ENCODE measurements around the gene NAIF1. TPM values are rescaled to one million over a fixed set of nuclear protein-coding genes. Genes with fewer than 3 reads are reported as not detected.

The NAIF1 gene
- total and polyA plus RNA-seq, 9 donors = 7.4 to 10.0 (median 8.4) TPM

DNA sequence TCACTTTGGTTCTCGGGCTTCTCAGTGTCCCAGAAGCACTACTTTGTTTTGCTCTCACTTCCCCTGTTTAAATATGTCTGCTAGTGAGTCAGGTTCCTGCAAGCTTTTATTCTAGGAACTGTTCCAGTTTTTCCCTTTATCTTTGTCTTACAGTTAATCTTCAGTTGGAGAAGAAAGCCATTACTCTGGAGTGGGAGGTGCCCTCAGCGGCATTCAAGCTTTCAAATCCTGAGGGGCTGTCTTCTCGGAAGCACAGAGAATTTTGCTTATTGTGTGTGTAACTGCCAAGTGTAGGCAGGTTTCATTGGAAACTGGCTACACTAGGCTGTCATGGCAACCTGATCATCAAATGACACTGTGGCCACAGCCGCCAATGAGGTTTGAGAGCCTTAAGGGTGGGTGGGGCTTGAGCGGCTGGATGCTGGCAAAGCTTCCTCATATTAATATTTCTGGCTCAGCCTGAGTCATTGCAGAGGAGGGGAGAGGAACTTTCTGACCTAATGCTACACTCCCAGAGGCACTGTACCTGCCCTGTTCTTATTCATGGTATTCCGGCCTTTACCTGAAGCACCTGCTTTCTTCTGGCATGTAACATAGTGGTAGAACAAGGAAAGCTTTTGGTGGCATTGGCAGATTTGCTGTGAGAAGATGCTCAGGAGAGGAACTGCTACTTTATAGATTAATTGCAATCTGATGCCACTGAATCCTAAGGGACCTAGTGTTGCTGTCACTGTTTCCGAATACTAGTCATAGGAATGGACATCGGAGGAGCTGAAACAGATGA, 27.2 kb upstream of the NAIF1 start:
- peak; percentile 99 for DNase-seq
- Histone ChIP-seq H3K27me3 (ENCODE audit: control insufficient read depth, insufficient read depth, low read length) (no peaks in the 10 kb centered on the region), H3K36me3 (ENCODE audit: control insufficient read depth, insufficient read depth, low read length) (peaks cover 12% of the 10 kb centered on the region), H3K4me1 (ENCODE audit: control insufficient read depth, insufficient read depth, low read length) (peaks cover 68% of the 10 kb centered on the region), H3K4me3 (ENCODE audit: low read length) (peak overlapping the region; percentile 0), H3K9me3 (replicated peaks; ENCODE audit: control insufficient read depth, low read depth, low read length) (no peaks in the 10 kb centered on the region), H3K27ac (ENCODE audit: low read length) (peak overlapping the region; percentile 93)
- WGBS (ENCODE audit: insufficient coverage) = 25% methylated on average over 4 of the region's 8 CpGs

DNA sequence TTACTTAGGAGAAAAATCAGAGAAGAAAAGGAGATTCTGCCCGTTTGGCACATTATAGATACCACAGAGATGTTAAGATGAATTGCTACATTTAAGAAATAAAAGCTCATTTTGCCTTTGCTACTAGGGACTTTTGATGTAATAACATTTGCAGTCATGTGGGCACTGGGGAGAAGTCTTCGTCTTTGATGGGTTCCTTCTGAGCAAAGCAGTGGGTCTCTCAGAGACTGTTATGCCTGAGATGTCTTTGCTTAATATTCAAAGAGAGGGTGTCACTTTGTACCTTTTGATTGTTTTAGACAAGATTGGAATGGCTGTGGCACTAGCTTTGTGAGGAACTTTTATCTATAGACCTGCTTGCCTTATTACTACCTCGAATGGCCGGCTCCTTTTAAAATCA, 25.9 kb upstream of the NAIF1 start:
- H3K9me3 ChIP-seq (replicated peaks; ENCODE audit: control insufficient read depth, low read depth, low read length) = no peaks in the 10 kb centered on the region
- DNase-seq = no peak
- peaks cover 54% of the 10 kb centered on the region for H3K4me1 ChIP-seq (ENCODE audit: control insufficient read depth, insufficient read depth, low read length)
- peak overlapping the region; percentile 93 for H3K27ac ChIP-seq (ENCODE audit: low read length)
- peaks cover 14% of the 10 kb centered on the region for H3K36me3 ChIP-seq (ENCODE audit: control insufficient read depth, insufficient read depth, low read length)
- 64% methylated on average over 2 of the region's 4 CpGs for WGBS (ENCODE audit: insufficient coverage)
- H3K27me3 ChIP-seq (ENCODE audit: control insufficient read depth, insufficient read depth, low read length) = no peaks in the 10 kb centered on the region
- no peak overlapping the region for H3K4me3 ChIP-seq (ENCODE audit: low read length)

- WGBS (ENCODE audit: insufficient coverage) = 83% methylated on average over 5 of the region's 16 CpGs
- peaks cover 14% of the 10 kb centered on the region for H3K36me3 ChIP-seq (ENCODE audit: control insufficient read depth, insufficient read depth, low read length)
- H3K4me1 ChIP-seq (ENCODE audit: control insufficient read depth, insufficient read depth, low read length) = peaks cover 48% of the 10 kb centered on the region
- H3K27me3 ChIP-seq (ENCODE audit: control insufficient read depth, insufficient read depth, low read length) = no peaks in the 10 kb centered on the region
- H3K27ac ChIP-seq (ENCODE audit: low read length) = peak overlapping the region; percentile 93
- DNase-seq = no peak
- H3K9me3 ChIP-seq (replicated peaks; ENCODE audit: control insufficient read depth, low read depth, low read length) = no peaks in the 10 kb centered on the region
- H3K4me3 ChIP-seq (ENCODE audit: low read length) = peak overlapping the region; percentile 45
Measured at GRCh38 chr9:128092199-128092977, 25.3 kb upstream of the NAIF1 start.

- DNase-seq = no peak
- Histone ChIP-seq H3K4me3 (ENCODE audit: low read length) (peak overlapping the region; percentile 45), H3K36me3 (ENCODE audit: control insufficient read depth, insufficient read depth, low read length) (peaks cover 12% of the 10 kb centered on the region), H3K27ac (ENCODE audit: low read length) (peak overlapping the region; percentile 93), H3K4me1 (ENCODE audit: control insufficient read depth, insufficient read depth, low read length) (peaks cover 45% of the 10 kb centered on the region), H3K27me3 (ENCODE audit: control insufficient read depth, insufficient read depth, low read length) (no peaks in the 10 kb centered on the region), H3K9me3 (replicated peaks; ENCODE audit: control insufficient read depth, low read depth, low read length) (no peaks in the 10 kb centered on the region)
- 44% methylated on average over 6 of the region's 13 CpGs for WGBS (ENCODE audit: insufficient coverage)
Measured at GRCh38 chr9:128091571-128091970, 24.5 kb upstream of the NAIF1 start.

DNA sequence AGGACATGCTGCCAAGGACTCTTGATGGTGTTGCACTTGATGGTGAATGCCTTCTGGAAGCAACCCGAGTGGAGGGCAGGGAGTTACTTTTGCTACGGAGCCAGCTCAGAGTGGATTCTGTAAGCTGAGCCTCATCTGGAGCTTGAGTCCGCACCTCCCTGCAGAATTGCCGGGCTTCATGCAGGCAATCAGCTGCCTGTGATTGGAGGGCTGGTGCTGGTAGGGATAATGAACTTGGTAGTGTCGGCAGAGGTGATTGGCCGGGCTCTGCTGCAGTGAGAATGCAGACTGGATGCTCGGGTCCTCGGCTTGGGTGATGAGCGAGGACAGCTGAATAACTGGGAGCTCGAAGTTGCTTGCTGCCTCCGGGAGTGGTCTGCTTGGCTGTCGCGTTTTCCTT, 24.0 kb upstream of the NAIF1 start:
- peak; percentile 98 for DNase-seq
- Histone ChIP-seq H3K9me3 (replicated peaks; ENCODE audit: control insufficient read depth, low read depth, low read length) (no peaks in the 10 kb centered on the region), H3K4me1 (ENCODE audit: control insufficient read depth, insufficient read depth, low read length) (peaks cover 45% of the 10 kb centered on the region), H3K27ac (ENCODE audit: low read length) (peak overlapping the region; percentile 93), H3K4me3 (ENCODE audit: low read length) (peak overlapping the region; percentile 45), H3K36me3 (ENCODE audit: control insufficient read depth, insufficient read depth, low read length) (peaks cover 9% of the 10 kb centered on the region), H3K27me3 (ENCODE audit: control insufficient read depth, insufficient read depth, low read length) (no peaks in the 10 kb centered on the region)
- WGBS (ENCODE audit: insufficient coverage) = 18% methylated on average over 6 of the region's 13 CpGs

- WGBS (ENCODE audit: insufficient coverage) = no CpG with 5 or more reads among the region's 1 CpG
- Histone ChIP-seq H3K27ac (ENCODE audit: low read length) (no peak overlapping the region), H3K36me3 (ENCODE audit: control insufficient read depth, insufficient read depth, low read length) (peaks cover 2% of the 10 kb centered on the region), H3K4me3 (ENCODE audit: low read length) (no peak overlapping the region), H3K9me3 (replicated peaks; ENCODE audit: control insufficient read depth, low read depth, low read length) (no peaks in the 10 kb centered on the region), H3K27me3 (ENCODE audit: control insufficient read depth, insufficient read depth, low read length) (no peaks in the 10 kb centered on the region), H3K4me1 (ENCODE audit: control insufficient read depth, insufficient read depth, low read length) (peaks cover 35% of the 10 kb centered on the region)
- no peak for DNase-seq
Measured at GRCh38 chr9:128089299-128089698, 22.2 kb upstream of the NAIF1 start.

DNA sequence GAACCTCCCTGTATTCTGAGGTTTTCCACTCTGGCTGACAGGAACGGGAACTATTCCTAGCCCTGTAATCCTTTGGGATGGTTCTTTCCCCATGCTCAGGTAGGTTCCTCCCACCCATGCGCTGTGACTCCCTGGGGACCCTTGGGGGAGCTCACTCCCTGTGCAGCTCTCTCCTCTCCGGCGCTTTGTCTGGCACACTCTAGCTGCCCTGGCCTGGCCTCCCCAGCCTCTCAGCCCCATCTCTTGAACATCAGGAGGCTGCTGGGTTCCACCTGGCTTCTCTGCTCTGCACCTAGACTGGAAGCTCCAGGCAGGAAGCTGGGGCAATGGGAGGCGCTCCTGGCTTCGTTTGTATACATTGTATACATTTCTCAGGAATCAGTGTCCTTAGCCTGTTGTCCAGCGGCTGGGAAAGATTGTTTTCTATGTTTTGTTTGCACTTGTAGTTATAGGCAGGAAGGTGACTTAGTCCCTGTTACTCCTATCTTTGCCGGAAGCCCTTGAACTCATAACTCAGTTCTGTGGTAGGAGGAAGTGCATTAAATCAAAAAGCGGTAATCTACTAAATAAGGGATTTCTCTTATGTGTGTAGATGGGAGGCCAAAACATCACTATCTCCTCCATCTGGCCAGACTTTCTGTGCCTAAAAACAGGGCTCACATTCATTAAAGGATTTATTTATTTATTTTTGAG, 21.3 kb upstream of the NAIF1 start:
- H3K4me1 ChIP-seq (ENCODE audit: control insufficient read depth, insufficient read depth, low read length) = peaks cover 30% of the 10 kb centered on the region
- 86% methylated on average over 4 of the region's 9 CpGs for WGBS (ENCODE audit: insufficient coverage)
- peaks cover 2% of the 10 kb centered on the region for H3K36me3 ChIP-seq (ENCODE audit: control insufficient read depth, insufficient read depth, low read length)
- no peak overlapping the region for H3K4me3 ChIP-seq (ENCODE audit: low read length)
- DNase-seq = no peak
- no peaks in the 10 kb centered on the region for H3K27me3 ChIP-seq (ENCODE audit: control insufficient read depth, insufficient read depth, low read length)
- no peak overlapping the region for H3K27ac ChIP-seq (ENCODE audit: low read length)
- H3K9me3 ChIP-seq (replicated peaks; ENCODE audit: control insufficient read depth, low read depth, low read length) = no peaks in the 10 kb centered on the region

- Histone ChIP-seq H3K9me3 (replicated peaks; ENCODE audit: control insufficient read depth, low read depth, low read length) (no peaks in the 10 kb centered on the region), H3K36me3 (ENCODE audit: control insufficient read depth, insufficient read depth, low read length) (peaks cover 2% of the 10 kb centered on the region), H3K27me3 (ENCODE audit: control insufficient read depth, insufficient read depth, low read length) (no peaks in the 10 kb centered on the region), H3K4me1 (ENCODE audit: control insufficient read depth, insufficient read depth, low read length) (peaks cover 22% of the 10 kb centered on the region), H3K4me3 (ENCODE audit: low read length) (no peak overlapping the region), H3K27ac (ENCODE audit: low read length) (no peak overlapping the region)
- DNase-seq = no peak
- no CpG with 5 or more reads among the region's 10 CpGs for WGBS (ENCODE audit: insufficient coverage)
Measured at GRCh38 chr9:128087262-128087661, 20.1 kb upstream of the NAIF1 start.

- no peak overlapping the region for H3K27ac ChIP-seq (ENCODE audit: low read length)
- peaks cover 25% of the 10 kb centered on the region for H3K4me1 ChIP-seq (ENCODE audit: control insufficient read depth, insufficient read depth, low read length)
- H3K36me3 ChIP-seq (ENCODE audit: control insufficient read depth, insufficient read depth, low read length) = peaks cover 2% of the 10 kb centered on the region
- H3K9me3 ChIP-seq (replicated peaks; ENCODE audit: control insufficient read depth, low read depth, low read length) = no peaks in the 10 kb centered on the region
- no peak overlapping the region for H3K4me3 ChIP-seq (ENCODE audit: low read length)
- H3K27me3 ChIP-seq (ENCODE audit: control insufficient read depth, insufficient read depth, low read length) = no peaks in the 10 kb centered on the region
- no peak for DNase-seq
- WGBS (ENCODE audit: insufficient coverage) = no CpG with 5 or more reads among the region's 4 CpGs
Measured at GRCh38 chr9:128085943-128086342, 18.8 kb upstream of the NAIF1 start.

GRCh38 chr9:128084746-128085145, 17.6 kb upstream of the NAIF1 start:
- no peak for DNase-seq
- peaks cover 28% of the 10 kb centered on the region for H3K4me1 ChIP-seq (ENCODE audit: control insufficient read depth, insufficient read depth, low read length)
- 100% methylated on average over 2 of the region's 4 CpGs for WGBS (ENCODE audit: insufficient coverage)
- no peaks in the 10 kb centered on the region for H3K27me3 ChIP-seq (ENCODE audit: control insufficient read depth, insufficient read depth, low read length)
- no peaks in the 10 kb centered on the region for H3K9me3 ChIP-seq (replicated peaks; ENCODE audit: control insufficient read depth, low read depth, low read length)
- peaks cover 2% of the 10 kb centered on the region for H3K36me3 ChIP-seq (ENCODE audit: control insufficient read depth, insufficient read depth, low read length)
- no peak overlapping the region for H3K4me3 ChIP-seq (ENCODE audit: low read length)
- H3K27ac ChIP-seq (ENCODE audit: low read length) = no peak overlapping the region

Measured in muscle of leg (tissue), 11 donors.